Suprapubic skin (tissue), 4 donors: Measurements from ENCODE around the gene SDHA.
"Not testable (repeated sequence)": the region's sequence is repeated elsewhere in the genome, so short reads cannot be mapped to it uniquely, and the experiment has no call there.

ENCODE experiments used
- EP300 ChIP-seq: sonication (generic); formaldehyde crosslinking; IDR thresholded peaks from one replicate; pipeline ENCODE4 v1.6.1; 2017; ENCODE audit warnings: antibody characterized with exemption
- POLR2A ChIP-seq, 2 donors: fragments of 450-650 bp; IDR thresholded peaks; one replicate each; pipeline ENCODE4 v1.6.1; 2017; ENCODE audit warnings: antibody characterized with exemption in 2 of 2, mild to moderate bottlenecking in 2 of 2, moderate library complexity in 2 of 2
- POLR2AphosphoS5 ChIP-seq, 3 donors: sonication (generic); formaldehyde crosslinking; IDR thresholded peaks; one replicate each; pipeline ENCODE4 v1.6.1; 2017; ENCODE audit warnings: antibody characterized with exemption in 3 of 3
- TF ChIP-seq, protein P1 (sequence below), 2 donors: fragments of 200-600 bp in 1 of 2; fragments of 450-650 bp in 1 of 2; sonication (generic) in 1 of 2; IDR thresholded peaks; one replicate each; pipeline ENCODE4 v1.5.1; 2016 to 2019; ENCODE audit warnings: antibody characterized with exemption in 2 of 2, mild to moderate bottlenecking in 1 of 2, moderate library complexity in 1 of 2

DNA sequence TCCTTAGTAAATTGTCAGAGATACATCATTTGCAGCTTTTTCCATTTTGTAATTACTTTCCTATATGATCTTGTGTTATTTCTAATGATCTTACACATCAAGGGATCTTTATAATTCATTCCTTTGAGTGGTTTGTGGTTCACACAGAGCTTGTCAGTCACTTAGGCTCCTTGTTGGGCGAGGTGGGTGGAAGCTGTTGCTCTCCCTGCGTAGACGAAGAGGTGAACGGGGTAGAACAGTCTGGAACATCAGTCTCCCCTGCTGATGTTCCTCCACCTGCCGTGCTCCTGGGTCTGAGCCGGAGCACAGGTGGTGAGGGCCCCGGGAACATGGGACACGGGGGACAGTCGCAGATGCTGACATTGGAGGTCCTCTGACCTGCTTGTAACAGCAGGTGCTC lies 17.4 kb downstream of the SDHA start:
- not testable (repeated sequence) for TF ChIP-seq POLR2A (IDR thresholded peaks at IDR 0.05); EP300; POLR2AphosphoS5 (IDR thresholded peaks at IDR 0.05)
- TF ChIP-seq, protein P1, sequence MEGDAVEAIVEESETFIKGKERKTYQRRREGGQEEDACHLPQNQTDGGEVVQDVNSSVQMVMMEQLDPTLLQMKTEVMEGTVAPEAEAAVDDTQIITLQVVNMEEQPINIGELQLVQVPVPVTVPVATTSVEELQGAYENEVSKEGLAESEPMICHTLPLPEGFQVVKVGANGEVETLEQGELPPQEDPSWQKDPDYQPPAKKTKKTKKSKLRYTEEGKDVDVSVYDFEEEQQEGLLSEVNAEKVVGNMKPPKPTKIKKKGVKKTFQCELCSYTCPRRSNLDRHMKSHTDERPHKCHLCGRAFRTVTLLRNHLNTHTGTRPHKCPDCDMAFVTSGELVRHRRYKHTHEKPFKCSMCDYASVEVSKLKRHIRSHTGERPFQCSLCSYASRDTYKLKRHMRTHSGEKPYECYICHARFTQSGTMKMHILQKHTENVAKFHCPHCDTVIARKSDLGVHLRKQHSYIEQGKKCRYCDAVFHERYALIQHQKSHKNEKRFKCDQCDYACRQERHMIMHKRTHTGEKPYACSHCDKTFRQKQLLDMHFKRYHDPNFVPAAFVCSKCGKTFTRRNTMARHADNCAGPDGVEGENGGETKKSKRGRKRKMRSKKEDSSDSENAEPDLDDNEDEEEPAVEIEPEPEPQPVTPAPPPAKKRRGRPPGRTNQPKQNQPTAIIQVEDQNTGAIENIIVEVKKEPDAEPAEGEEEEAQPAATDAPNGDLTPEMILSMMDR (IDR thresholded peaks at IDR 0.05): not testable (repeated sequence)
